Measurements from ENCODE around the gene PPARD. TPM values are rescaled to one million over a fixed set of nuclear protein-coding genes. Genes with fewer than 3 reads are reported as not detected.

The PPARD gene
- 19.5 to 21.7 TPM (median 20.8 TPM) in 3 replicates for total RNA-seq

- Mint-ChIP-seq H3K27ac (peak within 1 kb of the TSS; percentile 98), H3K4me3 (peak within 1 kb of the TSS; percentile 84), H3K9me3 (no peaks in the 10 kb centered on the region), H3K36me3 (peaks cover 2% of the 10 kb centered on the region), H3K27me3 (ENCODE audit: low read depth) (peaks cover 4% of the 10 kb centered on the region), H3K4me1 (peaks cover 23% of the 10 kb centered on the region)
- peak; percentile 86 for TF ChIP-seq CTCF (IDR thresholded peaks at IDR 0.05; ENCODE audit: unreplicated experiment)
- peak; percentile 99 to 100 for DNase-seq (ENCODE audit: low spot score in 2 of 2, unreplicated experiment in 2 of 2)
Measured at GRCh38 chr6:35342258-35343091, at the start of gene PPARD. TSS of gene PPARD (plus strand) at chr6:35342558. CDS start at chr6:35411088, 68,530 bp downstream.

GRCh38 chr6:35293681-35294080 lies 48.7 kb upstream of the PPARD start:
- Mint-ChIP-seq H3K4me1 (peaks cover 3% of the 10 kb centered on the region), H3K27me3 (ENCODE audit: low read depth) (no peaks in the 10 kb centered on the region), H3K36me3 (peaks cover 11% of the 10 kb centered on the region), H3K9me3 (no peaks in the 10 kb centered on the region), H3K4me3 (no peak overlapping the region), H3K27ac (no peak overlapping the region)
- no peak for TF ChIP-seq CTCF (IDR thresholded peaks at IDR 0.05; ENCODE audit: unreplicated experiment)
- no peak for DNase-seq (ENCODE audit: low spot score in 2 of 2, unreplicated experiment in 2 of 2)

GRCh38 chr6:35294308-35294945 lies 47.9 kb upstream of the PPARD start:
- Mint-ChIP-seq H3K27me3 (ENCODE audit: low read depth) (no peaks in the 10 kb centered on the region), H3K9me3 (no peaks in the 10 kb centered on the region), H3K4me3 (no peak overlapping the region), H3K27ac (no peak overlapping the region), H3K36me3 (peaks cover 10% of the 10 kb centered on the region), H3K4me1 (peaks cover 3% of the 10 kb centered on the region)
- peak in 1 of 2 experiments; percentile 45 for DNase-seq (ENCODE audit: low spot score in 2 of 2, unreplicated experiment in 2 of 2)
- TF ChIP-seq CTCF (IDR thresholded peaks at IDR 0.05; ENCODE audit: unreplicated experiment) = peak; percentile 64

GRCh38 chr6:35295036-35295435 lies 47.3 kb upstream of the PPARD start:
- no peak overlapping the region for H3K4me3 Mint-ChIP-seq
- peaks cover 8% of the 10 kb centered on the region for H3K36me3 Mint-ChIP-seq

More at GRCh38 chr6:35295036-35295435, 47.3 kb upstream of the PPARD start:
- Mint-ChIP-seq H3K9me3 (no peaks in the 10 kb centered on the region), H3K4me1 (peaks cover 3% of the 10 kb centered on the region), H3K27ac (no peak overlapping the region), H3K27me3 (ENCODE audit: low read depth) (no peaks in the 10 kb centered on the region)
- no peak for DNase-seq (ENCODE audit: low spot score in 2 of 2, unreplicated experiment in 2 of 2)
- TF ChIP-seq CTCF (IDR thresholded peaks at IDR 0.05; ENCODE audit: unreplicated experiment) = no peak

All from mesothelial cell of epicardium (in vitro differentiated cells).